GOT3 (cell line): ENCODE results near the gene GEMIN5.
"Not testable (repeated sequence)": the region's sequence is repeated elsewhere in the genome, so short reads cannot be mapped to it uniquely, and the experiment has no call there.

Source experiments
- DNase-seq: peaks from one replicate; lab custom pipeline; 2025; ENCODE audit warnings: mixed read lengths; lab: John Stamatoyannopoulos, UW

Gene GEMIN5

DNA sequence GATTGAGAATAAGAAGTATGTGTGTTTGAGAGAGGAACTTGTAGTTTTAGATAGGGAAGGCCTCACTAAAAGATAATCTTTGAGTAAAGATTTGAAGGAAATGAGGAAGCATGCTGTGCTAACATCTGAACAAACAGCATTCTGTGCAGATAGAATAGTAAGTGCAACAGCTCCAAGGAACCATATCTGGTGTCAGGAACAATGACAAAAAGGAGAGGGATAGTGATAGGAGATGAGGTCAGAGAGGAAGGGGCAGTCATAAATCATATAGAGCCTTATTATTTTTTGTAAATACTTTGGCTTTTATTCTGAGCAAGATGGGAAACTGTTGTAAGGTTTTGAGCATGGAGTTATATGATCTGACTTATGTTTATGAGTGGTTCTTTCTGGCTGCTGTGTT, 6.7 kb upstream of the GEMIN5 start:
- DNase-seq: no peak

GRCh38 chr5:154943527-154943926, 5.5 kb upstream of the GEMIN5 start:
- DNase-seq: no peak

GRCh38 chr5:154940772-154941620, 3.0 kb upstream of the GEMIN5 start, which contains the start of gene MRPL22:
Gene MRPL22, plus strand, starts transcription at chr5:154941073. Its CDS starts 38 bp downstream, at chr5:154941111.
- peak; percentile 79 for DNase-seq

GRCh38 chr5:154940375-154940771, 2.4 kb upstream of the GEMIN5 start:
- no peak for DNase-seq

DNA sequence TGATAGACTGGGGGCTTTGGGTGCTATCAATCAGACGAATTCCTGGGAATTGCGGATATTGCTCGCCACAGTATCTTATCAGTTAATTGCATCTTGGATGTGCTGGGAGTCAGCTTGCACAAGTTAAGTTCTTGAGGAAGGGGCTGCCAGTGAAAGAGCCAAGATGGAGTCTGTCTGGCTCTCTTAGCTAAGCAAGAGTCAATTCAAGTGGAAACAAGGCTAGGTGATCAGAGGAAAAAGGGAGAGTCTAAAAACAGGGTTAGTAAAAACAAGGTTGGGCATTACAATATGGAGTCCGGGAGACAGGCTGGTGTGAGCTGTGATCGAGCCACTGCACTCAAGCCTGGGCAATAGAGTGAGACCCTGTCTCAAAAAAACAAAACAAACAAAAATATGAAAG, 1.4 kb upstream of the GEMIN5 start:
- not testable (repeated sequence) for DNase-seq

DNA sequence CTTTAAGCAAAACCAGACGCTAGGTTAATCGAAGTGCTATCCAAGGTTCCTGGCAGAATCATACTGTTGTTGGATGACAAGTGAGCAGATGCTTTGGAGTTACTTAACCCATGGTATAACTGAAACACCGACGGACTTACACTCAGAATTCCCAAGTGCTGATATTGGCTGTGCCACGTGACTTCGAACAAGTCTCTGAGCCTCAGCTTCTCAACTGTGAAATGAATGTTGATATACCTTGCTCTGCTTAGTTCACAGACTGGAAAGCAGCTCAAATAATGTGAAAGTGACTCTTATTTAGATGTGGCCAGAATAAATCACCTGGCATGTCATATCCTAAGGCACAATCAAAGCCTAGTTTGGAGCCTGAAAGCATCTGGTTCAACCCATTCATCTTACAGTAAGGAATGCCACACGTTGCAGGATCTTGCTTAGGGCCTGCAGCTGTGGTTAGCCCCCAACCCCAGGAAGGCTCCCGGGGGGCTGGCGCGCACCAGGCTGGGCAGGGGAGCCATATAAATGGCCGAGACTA, 759 bp downstream of the GEMIN5 start:
- no peak for DNase-seq

- DNase-seq: no peak
Observed at GRCh38 chr5:154934881-154935280, 3.1 kb downstream of the GEMIN5 start.

DNA sequence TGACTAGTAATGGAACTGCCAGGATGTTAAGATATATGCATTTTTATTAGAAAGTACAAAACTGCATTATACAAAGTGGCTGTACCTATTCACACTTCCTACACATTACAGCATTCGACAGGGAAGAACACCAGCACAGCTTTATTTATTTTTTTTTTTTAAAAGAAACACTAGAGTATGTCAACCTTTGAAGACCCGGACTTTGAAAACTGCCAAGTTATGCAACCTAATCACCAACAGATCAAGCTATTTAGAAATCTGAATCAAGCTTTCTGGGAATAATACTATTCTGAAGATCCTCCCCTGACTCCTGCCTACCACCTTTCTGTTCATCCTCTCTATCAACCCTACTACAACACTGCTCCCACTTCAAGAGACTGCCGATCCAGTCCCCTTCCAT, 4.5 kb downstream of the GEMIN5 start:
- DNase-seq: no peak

DNA sequence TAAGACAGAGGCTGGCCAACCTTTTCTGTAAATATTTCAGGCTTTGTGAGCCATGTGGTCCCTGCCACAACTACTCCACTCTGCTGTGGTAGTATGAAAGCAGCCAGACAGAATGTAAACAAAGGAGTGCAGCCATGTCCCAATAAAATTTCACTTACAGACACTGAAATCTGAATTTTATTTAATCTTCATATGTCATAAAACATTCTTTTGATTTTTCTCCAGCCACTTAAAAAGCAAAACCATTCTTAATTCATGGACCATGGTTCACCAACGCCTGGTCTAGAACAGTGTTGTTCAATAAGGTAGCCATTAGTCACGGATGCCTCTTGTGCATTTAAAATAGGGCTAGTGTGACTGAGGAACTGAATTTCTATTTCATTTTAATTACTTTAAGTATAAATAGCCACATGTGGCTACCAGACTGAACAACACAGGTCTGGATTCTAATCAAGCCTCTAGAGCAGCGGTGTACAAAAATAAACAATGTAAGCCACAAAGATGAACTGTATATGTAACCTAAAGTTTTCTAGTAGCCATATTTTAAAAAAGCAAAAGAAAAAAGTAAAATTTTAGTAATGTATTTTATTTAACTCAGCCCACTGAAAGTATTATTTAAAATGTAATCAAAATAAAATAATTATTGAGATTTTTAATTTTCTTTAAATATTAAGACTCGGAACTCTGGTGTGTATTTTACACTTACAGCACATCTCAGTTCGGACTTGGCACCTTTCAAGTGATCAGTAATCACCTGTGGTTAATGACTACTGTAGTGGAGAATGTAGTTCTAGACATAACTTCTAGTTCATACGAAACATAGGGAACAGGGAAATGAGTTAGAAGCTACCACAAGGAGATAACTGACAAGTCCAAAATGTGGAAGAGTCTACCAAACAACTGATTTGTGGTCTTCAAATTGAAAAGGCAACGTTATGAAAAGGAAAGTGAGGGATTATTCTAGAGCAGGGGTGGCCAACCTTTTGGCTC, 14.3 kb downstream of the GEMIN5 start:
- DNase-seq: no peak

GRCh38 chr5:154917757-154918156, 20.3 kb downstream of the GEMIN5 start:
- no peak for DNase-seq

GRCh38 chr5:154916874-154917273, 21.1 kb downstream of the GEMIN5 start:
- DNase-seq: no peak

DNA sequence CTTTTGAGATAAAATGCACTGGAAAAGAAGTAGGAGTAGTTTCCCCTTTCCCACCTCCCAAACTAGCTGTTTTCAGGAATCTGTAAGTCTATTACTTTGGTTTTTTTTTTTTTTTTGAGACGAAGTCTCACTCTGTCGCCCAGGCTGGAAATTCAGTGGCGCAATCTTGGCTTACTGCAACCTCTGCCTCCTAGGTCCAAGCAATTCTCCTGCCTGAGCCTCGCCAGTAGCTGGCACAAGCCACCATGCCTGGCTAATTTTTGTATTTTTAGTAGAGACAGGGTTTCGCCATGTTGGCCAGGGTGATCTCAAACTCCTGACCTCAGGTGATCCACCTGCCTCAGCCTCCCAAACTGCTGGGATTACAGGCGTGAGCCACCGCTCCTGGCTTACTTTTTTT, 32.4 kb downstream of the GEMIN5 start:
- DNase-seq: not testable (repeated sequence)

DNA sequence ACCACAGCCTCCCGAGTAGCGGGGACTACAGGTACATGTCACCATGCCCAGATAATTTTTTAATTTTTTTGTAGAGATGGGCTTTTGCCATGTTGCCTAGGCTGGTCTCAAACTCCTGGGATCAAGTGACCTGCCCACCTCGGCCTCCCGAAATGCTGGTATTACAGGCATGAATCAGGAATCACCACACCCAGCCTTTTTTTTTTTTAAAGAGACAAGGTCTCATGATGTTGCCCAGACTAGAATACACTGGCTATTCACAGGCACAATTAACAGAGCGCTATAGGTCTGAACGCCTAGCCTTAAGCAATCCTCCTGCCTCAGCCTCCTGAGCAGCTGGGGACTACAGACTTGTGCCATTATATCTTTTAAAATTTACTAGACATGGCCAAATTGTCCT, 36.1 kb downstream of the GEMIN5 start:
- DNase-seq: no peak

- DNase-seq: no peak
Observed at GRCh38 chr5:154901276-154901675, 36.7 kb downstream of the GEMIN5 start.

DNA sequence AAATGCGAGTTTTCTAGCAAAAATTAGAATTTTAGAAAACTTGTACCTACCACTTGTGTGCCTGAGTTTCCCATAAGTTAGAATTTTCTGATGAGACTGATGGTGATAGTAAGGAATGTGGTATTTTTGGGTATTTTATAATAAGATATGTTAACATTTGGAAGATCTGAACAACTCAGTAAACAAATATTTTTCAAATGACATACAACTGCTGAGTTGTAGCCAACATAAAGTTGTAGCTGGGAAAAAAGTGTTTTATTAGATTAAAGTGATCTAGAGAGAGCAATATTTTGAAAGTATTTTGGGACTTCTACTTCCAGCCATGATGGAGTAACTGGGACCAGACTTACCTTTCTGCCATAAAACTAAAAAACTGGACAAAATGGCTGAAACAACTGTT, 37.9 kb downstream of the GEMIN5 start:
- DNase-seq: no peak

GRCh38 chr5:154899151-154899816, 38.7 kb downstream of the GEMIN5 start:
- DNase-seq: no peak

- no peak for DNase-seq
Observed at GRCh38 chr5:154898210-154898609, 39.8 kb downstream of the GEMIN5 start.

DNA sequence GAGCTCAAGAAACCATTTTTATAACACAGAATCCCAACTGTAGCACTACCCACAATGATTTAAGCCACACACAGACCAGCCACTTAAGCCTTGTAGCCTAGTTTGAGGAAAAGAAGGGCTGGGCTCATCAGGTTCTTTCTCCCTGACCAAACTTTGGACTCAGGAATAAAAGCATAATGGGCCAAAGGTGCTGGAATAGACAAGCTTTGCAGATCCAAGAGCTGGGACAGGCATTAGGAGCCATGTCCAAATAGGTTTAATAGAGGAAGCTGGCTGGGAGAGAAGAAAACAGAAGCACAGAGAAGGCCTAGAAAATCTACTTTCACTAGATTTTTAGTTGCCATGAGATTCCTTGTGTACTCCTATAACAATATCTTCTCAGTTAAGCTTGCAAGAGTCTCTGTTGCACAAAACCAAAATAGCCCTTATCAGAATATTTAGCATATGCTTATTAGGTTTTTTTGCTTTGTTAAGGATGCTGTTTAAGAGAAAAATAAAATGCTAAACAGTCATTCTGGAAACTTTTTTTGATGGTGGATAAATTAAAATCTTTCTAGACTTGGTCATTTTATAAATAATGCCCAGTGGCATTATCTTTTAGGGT, 41.3 kb downstream of the GEMIN5 start:
- DNase-seq: no peak

GRCh38 chr5:154895606-154896561, 42.1 kb downstream of the GEMIN5 start:
- no peak for DNase-seq

DNA sequence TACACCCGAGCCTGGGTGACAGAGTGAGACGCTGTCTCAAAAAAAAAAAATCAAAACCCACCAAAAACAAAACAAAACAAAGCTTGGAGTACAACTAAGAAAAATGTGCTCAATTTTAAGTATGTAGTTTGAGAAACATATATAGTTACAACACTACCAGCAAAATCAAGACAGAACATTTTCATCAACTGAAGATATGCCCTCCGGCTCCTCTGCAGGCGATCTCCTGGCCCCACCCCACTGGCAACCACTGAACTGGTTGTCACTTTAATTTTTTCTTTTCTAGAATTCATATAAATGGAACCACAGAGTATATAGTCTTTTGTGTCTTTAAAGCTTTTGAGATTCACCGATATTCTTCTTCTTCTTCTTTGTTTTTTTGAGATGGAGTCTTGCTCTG, 44.6 kb downstream of the GEMIN5 start:
- DNase-seq: no peak
